Fibroblast of lung (primary cell): ENCODE data around the gene LRRC8A. TPM values are rescaled to one million over a fixed set of nuclear protein-coding genes. Genes with fewer than 3 reads are reported as not detected.

ENCODE experiments used
- DNase-seq, 2 donors: peaks; one replicate each; pipeline versions ENCODE4 v3.0.0 to v3.0.0-alpha.2; 2010; ENCODE audit warnings: low read depth in 2 of 2
- H2AFZ ChIP-seq: 2 replicates; pipeline ENCODE4 v1.5.1; 2012; ENCODE audit warnings: low read length, control low read depth, inconsistent platforms
- H3K27ac ChIP-seq: 2 replicates; pipeline ENCODE4 v1.5.1; 2011; ENCODE audit warnings: low read length, control low read depth; ENCODE audit not compliant: insufficient read depth
- H3K27me3 ChIP-seq: 2 replicates; pipeline ENCODE4 v1.5.1; 2011; ENCODE audit warnings: mild to moderate bottlenecking, low read length; ENCODE audit not compliant: control insufficient read depth, insufficient read depth
- H3K36me3 ChIP-seq: 2 replicates; pipeline ENCODE4 v1.5.1; 2011; ENCODE audit warnings: low read length; ENCODE audit not compliant: control insufficient read depth, insufficient read depth
- H3K4me1 ChIP-seq: 2 replicates; pipeline ENCODE4 v1.5.1; 2011; ENCODE audit warnings: low read length; ENCODE audit not compliant: control insufficient read depth, insufficient read depth; ENCODE audit errors: extremely low read depth
- H3K4me2 ChIP-seq: 2 replicates; pipeline ENCODE4 v1.5.1; 2011; ENCODE audit warnings: low read length, control low read depth; ENCODE audit not compliant: insufficient read depth; ENCODE audit errors: extremely low read depth
- H3K4me3 ChIP-seq, 4 experiments: fragments of 200-600 bp in 1 of 4; sonication (generic) in 1 of 4; replicated peaks in 1 of 4; 2 replicates each; pipeline ENCODE4 v1.5.1; 2011 to 2016; ENCODE audit warnings: low read length in 4 of 4, low read depth in 3 of 4, mild to moderate bottlenecking in 3 of 4, control low read depth in 2 of 4, inconsistent platforms in 1 of 4, mixed read lengths in 1 of 4; ENCODE audit not compliant: insufficient read depth in 1 of 4; ENCODE audit errors: control extremely low read depth in 1 of 4
- H3K79me2 ChIP-seq: 2 replicates; pipeline ENCODE4 v1.5.1; 2012; ENCODE audit warnings: mild to moderate bottlenecking, low read length, inconsistent platforms; ENCODE audit not compliant: control insufficient read depth, insufficient read depth
- H3K9ac ChIP-seq: 2 replicates; pipeline ENCODE4 v1.5.1; 2011; ENCODE audit warnings: mild to moderate bottlenecking, low read length, control low read depth; ENCODE audit not compliant: insufficient read depth
- H3K9me3 ChIP-seq: 2 replicates; pipeline ENCODE4 v1.5.1; 2012; ENCODE audit warnings: low read depth, low read length; ENCODE audit not compliant: control insufficient read depth, insufficient read depth
- H4K20me1 ChIP-seq: 2 replicates; pipeline ENCODE4 v1.5.1; 2011; ENCODE audit warnings: low read length; ENCODE audit not compliant: control insufficient read depth, insufficient read depth; ENCODE audit errors: extremely low read depth
- EZH2 ChIP-seq: IDR thresholded peaks from 2 replicates; pipeline ENCODE4 v1.5.1; 2012; ENCODE audit warnings: low read length, control low read depth, mild to moderate bottlenecking; ENCODE audit errors: missing control alignments
- polyA plus RNA-seq, 2 donors: library from polyadenylated mRNA; depleted of rRNA in 1 of 2; stranded (reverse) in 1 of 2; unstranded in 1 of 2; fragments of >200 nt; gene quantifications; 2 replicates each; pipeline ENCODE4 v1.2.1, GENCODE V29; 2011 to 2012; ENCODE audit warnings: missing spikeins in 1 of 2
- total RNA-seq: library from RNA; depleted of rRNA; stranded (reverse); fragments of >200 nt; gene quantifications from 2 replicates; pipeline ENCODE4 v1.2.1, GENCODE V29; 2014
- TF ChIP-seq, protein P1 (sequence below), 2 donors: IDR thresholded peaks in 1 of 2; conservative IDR thresholded peaks in 1 of 2; 1 replicate in 1 of 2; 2 replicates in 1 of 2; pipeline ENCODE4 v1.5.1; 2011 to 2012; ENCODE audit warnings: low read length in 2 of 2, control low read depth in 1 of 2, inconsistent platforms in 1 of 2, low read depth in 1 of 2, mild to moderate bottlenecking in 1 of 2

The LRRC8A gene
- total and polyA plus RNA-seq, 2 donors (not counting 1 experiment from before 2014, with no cell fraction given), result 26.1 to 35.4 TPM

DNA sequence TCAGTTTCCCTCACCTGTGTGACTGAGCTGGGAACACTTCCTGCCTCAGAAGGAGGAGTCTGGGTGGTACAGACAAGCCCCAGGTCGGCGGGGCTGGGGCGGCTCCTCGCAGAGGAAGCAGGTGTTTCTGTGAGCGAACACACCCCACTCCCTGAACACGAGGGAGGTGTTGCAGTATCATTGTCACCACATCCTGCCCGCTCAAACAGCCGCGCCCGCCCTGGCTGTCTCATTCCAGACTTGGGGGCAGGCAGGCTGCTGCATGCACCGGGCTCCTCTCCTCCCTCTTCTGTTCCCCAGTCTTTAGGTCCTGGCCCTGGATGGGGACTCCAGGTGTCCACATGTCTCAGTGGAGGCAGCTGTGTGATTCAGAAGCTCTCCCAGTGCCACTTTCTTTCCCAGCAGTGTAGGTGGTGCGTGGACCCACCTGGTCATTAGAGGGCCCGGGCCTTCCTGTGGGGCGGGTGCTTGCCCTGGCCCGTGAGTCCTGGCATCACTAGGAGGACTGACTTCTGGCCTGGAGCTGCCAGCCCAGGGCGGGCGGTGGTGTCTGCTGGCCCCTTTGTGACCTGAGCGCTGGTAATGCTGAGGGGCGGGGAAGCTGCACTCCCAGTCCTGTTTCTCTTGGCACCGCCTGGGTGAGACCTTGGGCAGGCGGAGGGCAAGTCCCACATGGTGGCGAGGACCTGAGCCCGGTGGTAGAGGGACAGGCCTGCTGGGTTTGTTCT is 20.6 kb downstream of the LRRC8A start:
- no peak for DNase-seq
- Histone ChIP-seq H3K36me3 (peaks cover 6% of the 10 kb centered on the region), H3K4me2 (no peak overlapping the region), H3K27me3 (no peaks in the 10 kb centered on the region), H4K20me1 (no peaks in the 10 kb centered on the region), H3K4me3 (no peak overlapping the region), H3K4me1 (peaks cover 2% of the 10 kb centered on the region), H3K27ac (no peak overlapping the region), H3K79me2 (peaks cover 13% of the 10 kb centered on the region), H3K9ac (no peak overlapping the region), H3K9me3 (no peaks in the 10 kb centered on the region), H2AFZ (no peak overlapping the region)
- TF ChIP-seq EZH2, result no peak
- TF ChIP-seq, protein P1, sequence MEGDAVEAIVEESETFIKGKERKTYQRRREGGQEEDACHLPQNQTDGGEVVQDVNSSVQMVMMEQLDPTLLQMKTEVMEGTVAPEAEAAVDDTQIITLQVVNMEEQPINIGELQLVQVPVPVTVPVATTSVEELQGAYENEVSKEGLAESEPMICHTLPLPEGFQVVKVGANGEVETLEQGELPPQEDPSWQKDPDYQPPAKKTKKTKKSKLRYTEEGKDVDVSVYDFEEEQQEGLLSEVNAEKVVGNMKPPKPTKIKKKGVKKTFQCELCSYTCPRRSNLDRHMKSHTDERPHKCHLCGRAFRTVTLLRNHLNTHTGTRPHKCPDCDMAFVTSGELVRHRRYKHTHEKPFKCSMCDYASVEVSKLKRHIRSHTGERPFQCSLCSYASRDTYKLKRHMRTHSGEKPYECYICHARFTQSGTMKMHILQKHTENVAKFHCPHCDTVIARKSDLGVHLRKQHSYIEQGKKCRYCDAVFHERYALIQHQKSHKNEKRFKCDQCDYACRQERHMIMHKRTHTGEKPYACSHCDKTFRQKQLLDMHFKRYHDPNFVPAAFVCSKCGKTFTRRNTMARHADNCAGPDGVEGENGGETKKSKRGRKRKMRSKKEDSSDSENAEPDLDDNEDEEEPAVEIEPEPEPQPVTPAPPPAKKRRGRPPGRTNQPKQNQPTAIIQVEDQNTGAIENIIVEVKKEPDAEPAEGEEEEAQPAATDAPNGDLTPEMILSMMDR (conservative IDR thresholded peaks at IDR 0.05 in 1 of 2, IDR thresholded peaks at IDR 0.05 in 1 of 2; ENCODE audit: low read depth in 1 of 2, low read length in 2 of 2), result no peak

DNA sequence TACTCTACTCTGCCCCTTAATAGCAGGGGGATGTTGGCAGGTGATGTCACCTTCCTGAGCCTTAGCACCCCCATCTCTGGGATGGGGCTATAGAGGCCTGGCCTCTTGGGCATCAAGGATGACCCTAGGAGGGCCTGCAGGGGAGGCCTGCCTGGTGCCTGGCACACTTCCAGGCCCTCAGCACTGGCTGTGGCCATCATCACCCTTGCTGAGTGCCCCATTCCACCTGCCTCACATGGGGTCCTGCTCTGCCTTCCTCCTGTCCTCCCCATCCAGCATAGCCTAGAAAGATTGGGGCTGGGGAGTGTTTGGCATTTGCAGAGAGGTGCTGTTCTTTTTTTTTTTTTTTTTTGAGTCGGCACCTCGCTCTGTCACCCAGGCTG is 21.1 kb downstream of the LRRC8A start:
- no peak overlapping the region for H3K27ac ChIP-seq
- no peaks in the 10 kb centered on the region for H4K20me1 ChIP-seq
- no peak overlapping the region for H3K4me2 ChIP-seq
- peaks cover 10% of the 10 kb centered on the region for H3K36me3 ChIP-seq
- no peak overlapping the region for H3K9ac ChIP-seq
- H3K9me3 ChIP-seq, result no peaks in the 10 kb centered on the region
- H3K4me1 ChIP-seq, result peaks cover 2% of the 10 kb centered on the region
- no peaks in the 10 kb centered on the region for H3K27me3 ChIP-seq
- no peak for TF ChIP-seq EZH2
- TF ChIP-seq, protein P1 (conservative IDR thresholded peaks at IDR 0.05 in 1 of 2, IDR thresholded peaks at IDR 0.05 in 1 of 2; ENCODE audit: low read depth in 1 of 2, low read length in 2 of 2), result no peak
- peaks cover 17% of the 10 kb centered on the region for H3K79me2 ChIP-seq
- no peak overlapping the region for H3K4me3 ChIP-seq
- DNase-seq, result no peak
- no peak overlapping the region for H2AFZ ChIP-seq

DNA sequence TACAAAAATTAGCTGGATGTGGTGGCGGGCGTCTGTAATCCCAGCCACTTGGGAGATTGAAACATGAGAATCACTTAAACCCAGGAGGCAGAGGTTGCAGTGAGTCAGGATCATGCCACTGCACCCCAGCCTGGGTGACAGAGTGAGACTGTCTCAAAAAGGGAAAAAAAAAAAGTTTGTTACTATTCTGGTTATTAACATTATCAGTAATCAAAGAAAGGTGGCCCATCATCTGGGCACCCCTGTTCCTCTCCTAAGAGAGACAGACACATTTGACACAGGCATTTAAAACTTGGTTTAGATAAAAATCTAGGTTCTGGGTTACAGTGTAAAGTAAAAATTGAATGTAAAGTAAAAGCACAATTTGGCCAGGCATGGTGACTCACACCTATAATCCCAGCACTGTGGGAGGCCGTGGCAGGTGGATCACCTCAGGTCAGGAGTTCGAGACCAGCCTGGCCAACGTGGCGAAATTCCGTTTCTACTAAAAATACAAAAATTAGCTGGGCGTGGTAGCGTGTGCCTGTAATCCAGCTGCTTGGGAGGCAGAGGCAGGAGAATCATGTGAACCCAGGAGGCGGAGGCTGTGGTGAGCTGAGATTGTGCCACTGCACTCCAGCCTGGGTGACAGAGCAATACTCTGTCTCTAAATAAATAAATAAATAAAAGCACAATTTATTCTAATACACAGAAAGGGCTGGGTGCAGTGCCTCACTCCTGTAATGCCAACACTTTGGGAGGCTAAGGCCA is 22.1 kb downstream of the LRRC8A start:
- peak; percentile 32 to 44 for DNase-seq
- Histone ChIP-seq H3K9ac (no peak overlapping the region), H3K4me2 (no peak overlapping the region), H3K4me3 (no peak overlapping the region), H3K27me3 (no peaks in the 10 kb centered on the region), H3K9me3 (no peaks in the 10 kb centered on the region), H2AFZ (no peak overlapping the region), H3K79me2 (peaks cover 20% of the 10 kb centered on the region), H3K27ac (no peak overlapping the region), H3K36me3 (peaks cover 20% of the 10 kb centered on the region), H3K4me1 (peaks cover 2% of the 10 kb centered on the region), H4K20me1 (no peaks in the 10 kb centered on the region)
- TF ChIP-seq EZH2, result no peak
- TF ChIP-seq, protein P1 (conservative IDR thresholded peaks at IDR 0.05 in 1 of 2, IDR thresholded peaks at IDR 0.05 in 1 of 2; ENCODE audit: low read depth in 1 of 2, low read length in 2 of 2), result no peak
